ENCODE data around the gene CCDC148.

Gene CCDC148

GRCh38 chr2:158456309-158457066 is at the start of gene CCDC148, which contains the start of gene PKP4:
CCDC148 (minus strand) TSS chr2:158456753; CDS start chr2:158456439, 314 bp downstream.
PKP4 (plus strand) TSS chr2:158456952; CDS start chr2:158533185, 76,233 bp downstream.
- FAIRE-seq = peak; percentile 47

DNA sequence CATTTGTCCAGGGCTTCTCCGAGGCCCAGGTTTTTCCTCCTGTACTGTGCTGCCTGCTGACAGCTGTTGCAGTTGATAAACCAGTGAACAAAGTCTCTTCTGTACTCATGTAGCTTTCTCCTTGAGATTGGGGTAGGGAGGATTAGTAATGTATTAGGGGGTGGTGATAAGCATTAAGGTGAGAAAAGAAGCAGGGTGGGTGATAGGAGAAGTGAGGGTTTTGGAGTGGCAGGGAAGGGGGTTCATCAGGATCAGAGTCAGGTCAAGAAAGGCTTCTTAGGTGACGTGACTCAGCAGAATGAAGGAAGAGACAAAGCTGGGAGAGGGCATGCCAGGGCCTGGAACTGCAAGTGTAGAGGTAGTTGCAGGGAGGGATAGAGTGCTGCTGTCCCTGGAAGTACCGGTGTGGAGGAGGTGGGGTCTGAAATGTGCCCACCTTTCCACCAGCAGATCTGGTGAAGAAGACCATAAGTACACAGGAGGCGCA is 48.9 kb upstream of the CCDC148 start:
- no peak for FAIRE-seq

GRCh38 chr2:158504088-158504487 is 47.5 kb upstream of the CCDC148 start:
- no peak for FAIRE-seq

GRCh38 chr2:158502974-158503373 is 46.4 kb upstream of the CCDC148 start:
- no peak for FAIRE-seq

- FAIRE-seq = no peak
Measured at GRCh38 chr2:158501301-158501700, 44.7 kb upstream of the CCDC148 start.

DNA sequence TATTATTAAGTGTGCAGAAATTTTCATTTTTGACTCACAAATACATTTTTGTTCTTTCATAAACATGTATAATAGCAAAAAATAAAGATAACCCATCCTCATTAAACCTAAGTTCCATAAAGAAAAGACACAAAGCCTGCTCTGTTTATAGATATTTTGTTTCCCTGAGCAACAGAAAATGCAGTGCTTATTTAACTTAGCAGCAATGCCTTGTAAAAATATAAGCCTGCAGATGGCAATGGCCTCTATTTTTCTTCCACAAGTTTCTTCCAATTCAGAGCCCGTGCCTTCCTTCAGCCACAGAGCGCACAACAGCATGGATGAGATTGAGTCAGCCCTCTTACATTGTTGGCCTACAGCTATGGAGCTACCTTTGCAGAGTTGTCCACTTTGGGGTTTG is 43.8 kb upstream of the CCDC148 start:
- FAIRE-seq = no peak

GRCh38 chr2:158499383-158499782 is 42.8 kb upstream of the CCDC148 start:
- no peak for FAIRE-seq

- FAIRE-seq = no peak
Measured at GRCh38 chr2:158498749-158499136, 42.2 kb upstream of the CCDC148 start.

GRCh38 chr2:158498043-158498748 is 41.6 kb upstream of the CCDC148 start:
- no peak for FAIRE-seq

- FAIRE-seq = no peak
Measured at GRCh38 chr2:158497486-158497885, 40.9 kb upstream of the CCDC148 start.

DNA sequence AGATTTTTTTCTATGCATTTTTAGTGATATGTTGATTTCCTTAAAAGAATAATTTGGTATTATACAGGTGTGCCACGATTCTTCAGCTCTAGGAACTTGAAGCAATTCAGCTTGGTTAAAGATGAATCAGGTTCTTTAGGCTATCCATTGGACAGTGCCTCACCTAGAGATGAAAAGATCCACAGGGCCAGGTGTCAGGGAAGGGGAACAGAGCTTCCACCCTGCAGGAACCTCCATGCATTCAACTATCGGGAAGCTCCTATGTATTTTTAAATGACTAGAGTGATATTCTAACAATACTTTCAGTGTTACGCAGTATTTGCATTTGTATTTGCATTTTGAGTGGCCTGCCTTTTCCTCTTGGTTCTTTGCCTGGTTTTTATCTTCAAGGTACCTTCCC is 40.4 kb upstream of the CCDC148 start:
- no peak for FAIRE-seq

GRCh38 chr2:158495175-158495574 is 38.6 kb upstream of the CCDC148 start:
- FAIRE-seq = no peak

DNA sequence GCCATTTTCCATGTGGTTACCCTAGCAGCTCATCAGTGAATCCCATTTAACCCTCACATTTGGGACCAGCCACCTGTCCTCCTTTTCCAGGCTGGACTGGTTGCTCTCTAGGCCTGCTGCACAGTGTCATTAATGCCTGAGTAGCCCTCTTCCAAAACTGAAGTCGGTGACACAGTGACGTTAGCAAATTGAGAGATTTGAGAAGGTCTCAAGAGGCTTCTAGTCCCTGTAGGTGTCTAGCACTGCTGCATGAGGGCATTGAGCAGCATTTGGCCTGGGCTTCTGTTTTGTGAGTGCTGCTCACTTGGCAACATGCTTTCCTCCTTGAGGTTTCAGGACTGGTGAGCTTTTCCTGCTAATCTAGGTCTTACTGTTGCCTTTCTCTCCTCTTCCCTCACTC is 36.9 kb upstream of the CCDC148 start:
- FAIRE-seq = no peak

DNA sequence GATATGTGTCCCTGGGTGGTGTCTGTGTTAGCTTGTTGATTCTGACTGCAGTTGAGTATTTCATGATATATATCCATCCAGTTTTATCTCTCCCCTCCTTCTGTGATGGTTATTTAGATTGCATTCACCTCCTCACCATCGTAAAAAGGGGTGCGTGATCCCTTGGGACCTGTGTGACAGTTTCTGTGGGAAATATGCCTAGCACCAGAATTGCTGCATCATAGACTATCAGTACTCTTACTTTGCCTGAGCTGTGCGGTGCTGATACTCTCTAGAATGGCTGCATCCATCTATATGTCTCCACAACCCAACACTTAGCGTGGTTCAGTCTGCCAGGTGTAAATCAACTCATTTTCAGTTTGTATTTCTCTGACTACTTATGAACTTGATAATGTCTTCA is 34.5 kb upstream of the CCDC148 start:
- no peak for FAIRE-seq

GRCh38 chr2:158489366-158490112 is 33.0 kb upstream of the CCDC148 start:
- FAIRE-seq = no peak

GRCh38 chr2:158488442-158489216 is 32.1 kb upstream of the CCDC148 start:
- FAIRE-seq = no peak

DNA sequence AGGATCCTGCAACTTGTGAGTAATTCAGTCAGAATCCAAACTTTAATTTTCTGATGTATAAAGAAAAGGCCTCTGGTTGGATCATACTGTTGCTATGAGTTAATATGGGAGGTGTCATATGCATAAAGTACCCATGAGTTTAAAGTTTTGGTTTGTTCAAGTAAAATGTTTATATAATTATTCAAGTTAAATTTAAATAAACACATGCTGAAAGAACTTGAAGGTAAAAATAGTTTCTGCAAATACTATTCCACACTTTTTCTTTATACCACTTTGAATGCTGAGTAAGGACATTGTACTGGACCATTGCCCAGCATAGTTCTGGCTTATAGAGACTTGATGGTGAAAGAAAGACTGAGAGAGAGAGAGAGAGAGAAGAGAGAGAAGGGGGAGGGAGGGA is 30.9 kb upstream of the CCDC148 start:
- no peak for FAIRE-seq

GRCh38 chr2:158486970-158487325 is 30.4 kb upstream of the CCDC148 start:
- no peak for FAIRE-seq

- FAIRE-seq = no peak
Measured at GRCh38 chr2:158486150-158486969, 29.8 kb upstream of the CCDC148 start.

DNA sequence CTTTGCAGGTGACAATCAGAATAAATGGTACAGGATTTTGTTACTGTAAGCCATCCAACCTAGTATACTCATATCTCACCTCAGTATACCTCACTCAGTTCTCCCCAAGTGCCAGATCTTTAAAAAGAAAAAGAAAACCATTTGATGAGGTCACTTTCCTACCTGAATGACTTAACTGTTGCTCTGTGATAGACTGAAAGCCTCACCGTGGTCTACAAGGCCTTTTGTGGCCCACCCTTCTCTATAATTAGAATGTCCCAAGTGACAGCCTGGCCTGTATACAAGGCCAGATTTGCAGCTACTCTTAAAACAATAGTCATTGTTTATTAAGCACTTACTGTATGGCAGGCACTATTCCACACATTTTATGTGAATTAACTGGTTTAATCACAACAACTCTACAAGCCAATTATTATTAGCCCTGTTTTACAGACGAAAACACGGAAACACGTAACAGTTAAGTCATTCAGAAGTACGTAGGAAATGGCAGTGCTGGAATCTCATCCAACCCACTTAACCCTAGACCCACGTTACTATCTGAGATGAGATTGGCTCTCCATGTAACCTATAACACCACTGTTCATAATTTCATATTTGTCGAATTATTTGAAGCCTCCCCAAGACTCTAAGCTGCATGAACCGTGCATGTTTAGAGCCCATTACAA is 28.5 kb upstream of the CCDC148 start:
- FAIRE-seq = no peak

GRCh38 chr2:158482594-158482993 is 26.0 kb upstream of the CCDC148 start:
- no peak for FAIRE-seq

All from G401.6 (cell line).